Activated B cell treated with CpG ODN at 0.5 μM for 24 hours (primary cell): ENCODE results near the gene PPP4C. TPM values are rescaled to one million over a fixed set of nuclear protein-coding genes. Genes with fewer than 3 reads are reported as not detected.

ENCODE experiments used
- ATAC-seq: fragments of 200-7000 bp; cut with Tn5 transposase; one replicate; pipeline ENCODE4 v1.10.0; 2021; ENCODE audit warnings: low read depth, mild to moderate bottlenecking, moderate library complexity
- CTCF ChIA-PET: fragments of 350-600 bp; sonication (Branson Sonifier 250); formaldehyde crosslinking; loops from one replicate; lab custom pipeline; 2021; ENCODE audit warnings: antibody characterized with exemption; lab: Charles Lee
- POLR2A ChIA-PET: fragments of 350-600 bp; sonication (Branson Sonifier 250); formaldehyde crosslinking; loops from one replicate; lab custom pipeline; 2021; ENCODE audit warnings: antibody characterized with exemption; lab: Charles Lee
- DNase-seq: peaks from one replicate; pipeline ENCODE4 v3.0.0; 2022
- H3K27ac Mint-ChIP-seq: one replicate; pipeline ENCODE4 v1.8.0; 2020; ENCODE audit warnings: mixed read lengths
- H3K27me3 Mint-ChIP-seq: one replicate; pipeline ENCODE4 v1.8.0; 2021; ENCODE audit warnings: mixed read lengths
- H3K36me3 Mint-ChIP-seq: one replicate; pipeline ENCODE4 v1.8.0; 2021; ENCODE audit warnings: low read depth, mixed read lengths
- H3K4me1 Mint-ChIP-seq: one replicate; pipeline ENCODE4 v1.8.0; 2021; ENCODE audit warnings: mixed read lengths
- H3K4me3 Mint-ChIP-seq: one replicate; pipeline ENCODE4 v1.8.0; 2020; ENCODE audit warnings: mild to moderate bottlenecking, mixed read lengths
- H3K9me3 Mint-ChIP-seq: one replicate; pipeline ENCODE4 v1.8.0; 2020; ENCODE audit warnings: mixed read lengths
- CTCF ChIP-seq: fragments of 200-600 bp; IDR thresholded peaks from one replicate; pipeline ENCODE4 v1.8.0; 2022; ENCODE audit warnings: antibody characterized with exemption, mild to moderate bottlenecking
- intact Hi-C: fragments of 100-400 bp; cut with micrococcal nuclease; formaldehyde crosslinking; loops from one replicate; pipeline ENCODE4 v1.15.1; 2024
- total RNA-seq: library from RNA; stranded (reverse); gene quantifications from 2 replicates; pipeline ENCODE4 v1.2.3, GENCODE V29; 2022

PPP4C gene
- total RNA-seq, 1 donor from 2014 or later = 124 TPM

- intact Hi-C loops = no loop called here
- H3K36me3 Mint-ChIP-seq = no peaks in the 10 kb centered on the region
- peak overlapping the region; percentile 46 for H3K27ac Mint-ChIP-seq
- ChIA-PET CTCF (interaction anchor here (2.2 kb wide), 1 partner anchor 35 kb away, joined by 8 read pairs; the partner anchor contains the start of gene ALDOA), POLR2A (no interaction called here)
- no peak for ATAC-seq
- H3K9me3 Mint-ChIP-seq = no peaks in the 10 kb centered on the region
- DNase-seq = no peak
- H3K4me1 Mint-ChIP-seq = peaks cover 8% of the 10 kb centered on the region
- H3K4me3 Mint-ChIP-seq = no peak overlapping the region
- H3K27me3 Mint-ChIP-seq = peaks cover 53% of the 10 kb centered on the region
- no peak for TF ChIP-seq CTCF
Observed at GRCh38 chr16:30030011-30030685, 45.6 kb upstream of the PPP4C start.

- H3K27me3 Mint-ChIP-seq = peaks cover 57% of the 10 kb centered on the region
- peaks cover 8% of the 10 kb centered on the region for H3K4me1 Mint-ChIP-seq
- ChIA-PET POLR2A (interaction anchor here (0.7 to 1.5 kb wide), 2 partner anchors 22 to 150 kb away, joined by 3 to 4 read pairs; a partner anchor contains a TSS), CTCF (interaction anchor here (0.8 to 2.2 kb wide), 3 partner anchors 34 to 331 kb away, joined by 3 to 9 read pairs (median 8); partner anchors contain the start of genes ALDOA and KIF22)
- TF ChIP-seq CTCF = no peak
- intact Hi-C loops = no loop called here
- H3K9me3 Mint-ChIP-seq = no peaks in the 10 kb centered on the region
- H3K27ac Mint-ChIP-seq = no peak within 1 kb of the TSS
- H3K4me3 Mint-ChIP-seq = no peak within 1 kb of the TSS
- DNase-seq = no peak
- no peak for ATAC-seq
- H3K36me3 Mint-ChIP-seq = no peaks in the 10 kb centered on the region
Observed at GRCh38 chr16:30030841-30031413, 44.9 kb upstream of the PPP4C start, which contains the start of gene TLCD3B. TSS of gene TLCD3B (minus strand) at chr16:30031271. CDS start at chr16:30030527, 744 bp downstream.

GRCh38 chr16:30031477-30031918 is 44.3 kb upstream of the PPP4C start:
- CTCF ChIA-PET = interaction anchor here (0.8 to 2.2 kb wide), 5 partner anchors 34 to 335 kb away, joined by 3 to 9 read pairs (median 3); partner anchors contain the start of genes ALDOA and KIF22
- POLR2A ChIA-PET = interaction anchor here (1.4 to 1.5 kb wide), 2 partner anchors 22 to 34 kb away, joined by 3 to 5 read pairs; partner anchors contain the start of gene ALDOA
- no peak overlapping the region for H3K27ac Mint-ChIP-seq
- ATAC-seq = no peak
- TF ChIP-seq CTCF = no peak
- peaks cover 59% of the 10 kb centered on the region for H3K27me3 Mint-ChIP-seq
- peaks cover 8% of the 10 kb centered on the region for H3K4me1 Mint-ChIP-seq
- H3K36me3 Mint-ChIP-seq = no peaks in the 10 kb centered on the region
- no peak overlapping the region for H3K4me3 Mint-ChIP-seq
- no peak for DNase-seq
- intact Hi-C loops = no loop called here
- no peaks in the 10 kb centered on the region for H3K9me3 Mint-ChIP-seq

GRCh38 chr16:30032083-30032819 is 43.5 kb upstream of the PPP4C start:
- Mint-ChIP-seq H3K36me3 (no peaks in the 10 kb centered on the region), H3K4me3 (no peak overlapping the region), H3K4me1 (peaks cover 8% of the 10 kb centered on the region), H3K9me3 (no peaks in the 10 kb centered on the region), H3K27me3 (peaks cover 54% of the 10 kb centered on the region), H3K27ac (no peak overlapping the region)
- TF ChIP-seq CTCF = peak; percentile 26
- DNase-seq (no peak), ATAC-seq (peak; percentile 75)
- ChIA-PET POLR2A (interaction anchor here (0.6 to 1.5 kb wide), 5 partner anchors 10 to 618 kb away, joined by 3 to 8 read pairs (median 4); partner anchors contain the start of gene ALDOA), CTCF (interaction anchor here (0.8 to 2.2 kb wide), 8 partner anchors 21 to 341 kb away, joined by 3 to 9 read pairs (median 4); partner anchors contain the start of genes ALDOA and KIF22)
- intact Hi-C loops = loop anchor here (1.0 kb wide), 1 partner anchor 225 kb away; no protein-coding TSS in a partner anchor
